ENCODE measurements around the gene MRPS9.

The MRPS9 gene

DNA sequence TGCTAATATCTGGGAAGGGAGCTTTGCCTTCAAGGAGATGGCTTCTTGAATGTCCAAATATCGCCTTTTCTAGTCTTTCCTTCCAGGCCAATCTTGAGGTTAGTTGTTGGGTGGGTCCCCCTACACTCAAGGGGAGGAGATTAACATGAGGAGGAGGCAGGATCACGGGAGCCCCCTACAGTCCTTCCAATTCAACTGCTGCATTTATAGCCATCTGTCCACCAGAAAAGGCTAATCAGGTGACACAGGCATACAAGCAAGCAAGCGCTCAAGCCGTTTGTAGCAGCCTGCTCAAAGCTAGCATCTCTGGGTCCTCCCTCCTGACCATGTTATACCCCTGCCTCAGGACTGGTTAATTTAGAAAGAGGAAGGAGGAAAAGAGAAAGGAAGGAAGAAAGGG, 87.6 kb downstream of the MRPS9 start:
- DNase-seq, result no peak

DNA sequence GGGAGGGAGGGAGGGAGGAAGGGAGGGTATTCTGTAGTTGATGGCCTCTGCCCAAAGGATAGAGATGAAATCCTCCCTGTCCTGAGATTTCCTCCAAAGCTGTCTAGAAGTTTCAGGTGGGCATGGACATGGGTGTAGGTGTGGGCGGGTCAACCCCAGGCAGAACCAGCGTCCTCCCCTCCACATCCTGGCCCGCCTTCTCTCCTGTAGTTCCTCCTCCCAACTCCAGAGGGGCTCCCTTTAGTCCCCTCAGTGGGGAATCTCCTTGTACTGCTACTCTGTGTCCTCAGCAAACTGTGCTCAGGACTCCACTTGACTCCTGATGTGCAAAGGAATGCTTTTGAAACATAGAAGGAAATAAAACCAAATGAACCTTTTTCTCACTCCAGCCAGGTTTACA, 88.1 kb downstream of the MRPS9 start:
- no peak for DNase-seq

DNA sequence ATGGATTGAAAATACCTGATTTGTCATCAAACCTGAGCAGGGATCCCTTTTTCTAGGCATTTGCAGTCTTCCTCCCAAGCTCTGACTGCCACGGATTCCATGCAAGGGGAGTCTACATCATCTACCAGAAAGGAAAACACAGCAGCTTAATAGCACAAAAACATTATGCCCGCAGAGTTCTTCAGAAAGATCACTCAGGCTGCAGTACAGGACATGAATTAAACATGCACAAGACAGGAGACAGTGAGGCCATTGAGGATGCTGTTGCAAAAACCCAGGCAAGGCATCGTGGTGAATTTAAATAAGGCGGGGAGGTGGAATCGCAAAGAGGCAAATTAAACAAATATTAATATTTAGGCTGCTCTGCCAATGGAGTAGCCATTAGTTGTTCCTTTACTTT, 88.5 kb downstream of the MRPS9 start:
- no peak for DNase-seq

DNA sequence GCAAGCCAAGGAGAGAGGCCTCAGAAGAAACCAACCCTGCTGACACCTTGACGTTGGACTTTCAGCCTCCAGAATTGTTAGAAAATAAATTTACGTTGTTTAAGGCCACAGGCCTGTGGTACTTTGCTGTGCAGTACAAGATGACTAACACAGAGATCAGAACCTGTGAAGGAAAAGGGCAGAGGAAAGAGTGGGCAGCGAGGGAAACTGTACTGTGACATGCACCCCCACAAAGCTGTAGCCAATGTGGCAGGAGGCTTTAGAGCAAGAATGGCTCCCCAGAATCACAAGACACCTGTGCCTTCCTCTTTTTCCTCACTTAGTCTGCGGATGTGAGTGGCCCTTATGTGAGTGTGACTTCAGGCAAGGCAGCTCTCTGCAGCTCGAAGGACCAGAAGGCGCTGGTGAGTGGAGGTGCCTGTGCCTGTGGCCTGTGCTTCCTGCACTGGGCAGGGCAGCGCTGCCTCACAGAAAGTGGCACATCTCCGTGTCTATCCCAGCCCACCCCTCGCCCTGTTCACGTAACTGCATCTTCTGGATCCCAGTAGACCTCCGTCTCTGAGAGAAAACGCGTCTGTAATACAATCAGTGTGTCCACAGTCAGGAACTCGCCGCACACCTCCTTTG, 89.5 kb downstream of the MRPS9 start:
- DNase-seq, result peak; percentile 43 to 62

DNA sequence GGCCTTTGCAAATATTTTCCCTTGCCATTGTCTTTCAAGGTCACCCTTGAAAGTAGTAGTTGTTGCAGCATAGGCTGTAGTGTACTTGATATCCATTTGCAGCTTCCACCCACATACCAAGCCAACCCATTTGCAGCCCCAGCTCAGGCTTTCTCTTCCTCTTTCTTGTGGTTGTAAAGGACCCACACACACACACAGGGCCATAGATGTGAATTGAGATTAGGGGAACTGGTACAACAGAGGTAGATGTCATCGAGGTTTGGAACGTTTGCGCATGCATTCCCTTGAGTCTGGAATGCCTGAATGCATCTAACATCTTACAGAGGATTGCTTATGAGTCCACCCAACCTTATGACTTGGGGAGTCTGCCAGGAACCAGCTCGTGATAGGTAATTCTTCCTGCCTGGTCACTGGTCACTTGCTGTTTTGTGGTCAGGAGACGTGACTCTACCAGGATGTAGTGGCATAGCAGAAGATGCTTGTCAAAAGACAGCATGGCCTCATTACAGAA, 91.9 kb downstream of the MRPS9 start:
- DNase-seq, result peak; percentile 88 to 94

DNA sequence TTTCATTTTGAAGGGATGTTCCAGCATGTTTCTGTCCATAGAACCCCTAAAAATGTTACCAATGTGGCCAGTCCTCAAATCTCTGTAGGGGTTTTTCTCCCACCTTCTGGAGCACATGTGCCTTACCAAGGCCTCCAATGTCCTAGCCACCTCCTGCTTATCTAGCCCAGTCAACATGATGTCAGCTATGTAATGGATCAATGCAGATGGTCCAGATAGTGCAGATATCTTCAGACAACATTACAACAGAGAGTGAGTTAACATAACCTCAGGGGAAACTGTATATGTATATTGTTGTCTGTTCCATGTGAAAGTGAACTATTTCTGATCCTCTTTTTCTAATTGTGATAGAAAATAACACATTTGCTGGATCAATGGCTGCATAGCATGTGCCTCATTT, 92.7 kb downstream of the MRPS9 start:
- DNase-seq, result no peak

DNA sequence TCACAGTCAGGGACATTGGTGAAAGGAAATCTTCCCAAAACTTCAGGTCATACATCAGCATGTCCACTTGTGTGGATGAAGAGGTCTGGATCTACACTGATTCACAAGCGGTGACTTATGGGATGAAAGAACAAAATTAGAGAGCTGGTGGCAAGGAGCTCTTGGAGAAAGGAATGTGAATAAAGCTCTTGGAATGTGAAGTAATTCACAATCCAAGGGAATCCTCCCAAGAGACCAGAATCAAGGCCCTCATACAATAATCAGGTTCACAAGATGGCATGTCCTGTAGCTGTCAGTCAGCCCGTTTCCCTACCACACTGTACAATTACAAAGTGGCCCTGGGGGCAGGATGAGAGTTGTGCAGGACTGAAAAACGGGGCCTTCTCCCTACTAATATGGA, 96.2 kb downstream of the MRPS9 start:
- no peak for DNase-seq

DNA sequence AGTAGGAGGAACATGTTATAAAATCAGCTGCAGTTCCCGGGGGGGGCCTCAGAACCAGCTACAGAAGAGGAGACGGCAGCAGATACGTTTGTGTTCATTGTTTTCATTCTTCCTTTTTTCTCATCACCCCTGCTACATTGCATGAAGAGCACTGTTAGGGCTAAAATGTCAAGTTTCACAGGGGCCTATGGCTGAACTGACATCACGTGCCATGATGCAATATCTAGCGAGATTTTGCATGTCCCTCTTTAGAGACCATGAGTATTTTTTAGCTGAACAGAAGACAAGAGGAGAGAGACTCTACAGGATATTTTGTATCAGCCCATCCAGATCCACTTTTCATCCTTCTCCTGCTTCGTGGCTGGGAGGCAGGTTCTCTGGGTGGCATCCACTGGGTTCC, 97.6 kb downstream of the MRPS9 start:
- no peak for DNase-seq

DNA sequence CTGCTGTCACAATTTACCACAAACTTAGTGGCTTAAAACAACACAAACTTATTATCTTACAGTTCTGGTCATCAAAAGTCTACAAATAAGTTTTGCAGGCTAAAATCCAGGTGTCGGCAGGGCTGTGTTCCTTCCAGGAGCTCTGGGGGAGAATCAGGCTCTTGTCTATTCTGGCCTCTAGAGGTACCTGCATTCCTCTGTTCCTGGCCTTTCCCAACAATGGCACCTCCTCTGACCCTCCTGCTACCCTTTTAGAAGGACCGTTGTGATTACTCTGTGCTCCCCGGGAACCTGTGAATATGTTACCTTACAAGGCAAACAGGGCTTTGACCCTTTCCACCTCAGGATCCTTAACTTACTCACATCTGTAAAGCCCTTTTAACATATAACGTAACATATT, 98.5 kb downstream of the MRPS9 start:
- DNase-seq, result no peak

DNA sequence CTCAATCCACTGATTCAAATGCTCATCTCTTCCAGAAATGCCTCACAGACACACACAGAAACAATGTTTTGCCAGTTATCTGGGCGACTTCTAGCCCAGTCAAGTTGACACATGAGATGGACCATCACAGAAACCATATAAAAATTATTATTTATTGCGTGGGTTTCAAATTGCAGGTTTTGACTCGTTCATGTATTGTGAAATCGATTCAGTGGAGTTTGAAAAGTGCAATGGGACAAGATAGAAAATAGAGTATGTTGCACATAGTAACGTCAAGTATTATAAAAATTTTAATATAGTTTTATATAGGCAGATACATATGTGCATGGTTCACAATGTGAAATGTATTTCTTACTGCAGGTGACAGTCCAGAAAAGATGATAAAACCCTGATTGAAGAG, 100.8 kb downstream of the MRPS9 start:
- DNase-seq, result no peak

DNA sequence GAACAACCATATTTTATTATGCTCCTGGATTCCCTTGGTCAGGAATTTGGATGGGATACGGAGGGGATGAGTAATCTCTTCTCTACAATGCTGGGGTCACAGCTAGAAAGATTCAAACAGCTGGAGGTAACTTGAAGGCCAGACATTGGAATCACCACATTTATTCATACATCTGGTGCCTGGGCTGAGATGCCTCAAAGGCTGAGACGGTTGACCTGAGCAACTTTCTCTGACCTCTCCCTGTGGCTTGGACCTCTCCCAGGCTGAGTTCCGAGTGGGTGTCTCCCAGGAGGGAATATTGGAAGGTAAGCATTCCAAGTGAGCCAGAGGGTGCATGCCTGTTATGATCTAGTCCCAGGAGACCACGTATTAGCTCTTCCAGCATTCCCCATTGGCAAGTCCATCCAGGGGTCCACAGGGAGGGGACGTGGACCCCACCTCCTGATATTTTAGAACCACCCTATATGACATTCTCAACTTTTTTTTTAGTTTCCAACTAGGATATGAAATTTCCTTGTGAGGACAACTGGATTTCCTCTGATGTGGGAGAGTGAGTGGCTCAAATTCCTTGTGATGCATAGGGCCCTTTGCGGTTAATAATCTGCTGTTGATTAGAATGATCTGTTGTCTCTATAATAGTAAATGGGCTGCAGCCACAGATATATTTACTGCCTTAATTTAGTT, 101.8 kb downstream of the MRPS9 start:
- no peak for DNase-seq

DNA sequence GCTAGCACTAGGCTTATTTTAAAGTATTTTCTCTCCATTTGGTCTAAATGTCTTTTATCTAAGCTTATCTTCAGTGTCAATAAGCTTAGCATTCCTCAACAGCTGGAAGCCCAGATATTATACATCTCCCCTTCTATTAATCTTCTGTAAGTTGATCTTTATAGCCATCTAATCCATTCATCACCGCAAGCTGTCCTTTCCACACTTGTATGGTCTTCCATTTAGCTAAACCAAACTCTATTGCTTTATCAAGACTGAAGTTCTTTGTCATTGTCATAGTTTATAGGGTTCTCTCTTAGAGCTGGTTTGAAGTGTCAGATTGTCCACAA, 102.3 kb downstream of the MRPS9 start:
- no peak for DNase-seq

DNA sequence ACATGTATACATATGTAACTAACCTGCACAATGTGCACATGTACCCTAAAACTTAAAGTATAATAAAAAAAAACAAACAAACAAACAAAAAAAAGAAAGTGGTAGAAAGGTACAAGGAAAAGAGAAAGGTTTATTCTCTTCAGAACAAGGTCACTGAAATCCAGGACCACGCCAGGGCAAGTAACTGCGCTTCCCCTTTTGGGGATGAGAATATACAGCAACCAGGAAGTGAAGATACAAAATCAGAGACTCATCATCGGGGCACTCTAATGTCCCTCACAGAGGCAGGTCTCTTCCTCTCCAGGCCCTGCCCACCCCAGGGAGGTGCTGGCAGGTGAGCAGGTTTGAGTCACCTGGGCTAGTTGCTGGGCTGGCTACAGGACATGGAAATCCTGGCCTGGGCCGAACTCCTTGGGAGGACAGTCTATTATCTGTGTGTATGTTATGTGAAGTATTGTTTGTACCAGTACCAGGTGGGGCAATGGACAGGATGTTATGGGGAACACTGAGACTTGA, 103.3 kb downstream of the MRPS9 start:
- peak in 1 of 2 donors; percentile 34 for DNase-seq

DNA sequence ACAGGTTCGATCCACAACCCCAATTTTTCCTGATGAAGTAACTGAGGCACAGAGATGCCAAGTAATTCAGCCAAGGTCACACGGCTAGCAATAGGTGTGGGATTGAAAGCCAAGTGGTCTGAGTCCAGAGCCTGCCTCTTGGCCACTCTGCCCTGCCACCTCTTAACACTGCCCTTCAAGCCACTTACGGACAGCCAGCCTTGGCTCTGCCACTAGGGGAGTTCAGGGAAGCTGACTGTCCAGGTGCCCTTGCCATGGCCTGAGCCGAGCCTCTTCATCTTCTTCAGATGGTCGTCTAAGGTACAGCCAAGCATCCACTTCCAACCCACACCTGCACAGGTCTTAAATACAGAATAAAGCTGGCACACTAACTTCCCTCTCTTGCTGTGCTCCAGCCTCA, 104.4 kb downstream of the MRPS9 start:
- DNase-seq, result no peak

DNA sequence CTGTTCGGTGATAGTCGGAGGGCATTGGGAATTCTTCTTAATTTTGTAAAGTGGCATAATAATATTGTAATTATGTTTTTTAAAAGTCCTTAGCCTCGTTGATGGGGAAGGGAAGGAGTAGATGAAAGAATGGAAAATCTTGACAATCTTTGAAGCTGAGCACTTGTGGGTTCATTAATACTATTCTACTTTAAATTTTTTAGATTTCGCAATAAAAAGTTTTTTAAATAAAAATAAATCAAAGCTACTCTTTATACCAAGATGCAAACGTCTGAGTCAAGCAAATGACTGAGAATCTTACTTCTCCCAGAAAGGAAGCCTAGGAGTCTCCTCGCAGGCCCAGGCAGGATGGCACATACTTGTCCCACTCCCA, 105.2 kb downstream of the MRPS9 start:
- no peak for DNase-seq

DNA sequence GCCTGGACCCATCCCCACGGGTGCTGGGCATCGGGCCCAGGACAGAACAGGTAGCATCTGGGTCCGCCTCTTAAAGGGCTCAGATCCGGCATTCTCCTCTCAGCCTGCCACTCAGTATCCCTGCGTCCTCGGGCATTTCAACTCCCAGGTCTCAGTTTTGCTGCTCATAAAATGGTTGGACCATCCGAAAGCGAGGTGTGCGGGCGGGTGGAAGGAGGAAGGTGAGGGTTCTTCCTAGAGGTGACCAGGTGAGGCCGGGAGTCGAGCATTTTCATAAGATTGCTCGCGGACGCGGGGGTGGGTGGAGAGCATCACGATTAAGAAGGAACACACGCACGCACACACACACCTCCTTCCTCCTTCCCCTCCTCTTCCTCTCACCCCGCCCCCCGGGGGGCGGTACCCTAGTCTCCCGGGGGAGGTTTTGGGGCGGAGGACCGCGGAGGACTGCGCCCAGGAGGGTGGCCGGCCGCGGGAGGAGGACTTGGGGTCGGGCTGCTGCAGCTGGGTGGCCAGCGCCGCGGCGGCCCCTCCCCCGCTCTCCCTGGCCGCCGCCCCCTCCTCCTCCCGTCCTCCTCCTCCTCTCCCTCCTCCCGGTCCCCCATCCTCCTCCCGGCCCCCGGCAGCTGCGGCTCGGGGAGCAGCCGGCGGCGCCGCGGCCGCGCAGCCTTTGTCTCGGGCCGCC, 105.7 kb downstream of the MRPS9 start:
- no peak for DNase-seq

DNA sequence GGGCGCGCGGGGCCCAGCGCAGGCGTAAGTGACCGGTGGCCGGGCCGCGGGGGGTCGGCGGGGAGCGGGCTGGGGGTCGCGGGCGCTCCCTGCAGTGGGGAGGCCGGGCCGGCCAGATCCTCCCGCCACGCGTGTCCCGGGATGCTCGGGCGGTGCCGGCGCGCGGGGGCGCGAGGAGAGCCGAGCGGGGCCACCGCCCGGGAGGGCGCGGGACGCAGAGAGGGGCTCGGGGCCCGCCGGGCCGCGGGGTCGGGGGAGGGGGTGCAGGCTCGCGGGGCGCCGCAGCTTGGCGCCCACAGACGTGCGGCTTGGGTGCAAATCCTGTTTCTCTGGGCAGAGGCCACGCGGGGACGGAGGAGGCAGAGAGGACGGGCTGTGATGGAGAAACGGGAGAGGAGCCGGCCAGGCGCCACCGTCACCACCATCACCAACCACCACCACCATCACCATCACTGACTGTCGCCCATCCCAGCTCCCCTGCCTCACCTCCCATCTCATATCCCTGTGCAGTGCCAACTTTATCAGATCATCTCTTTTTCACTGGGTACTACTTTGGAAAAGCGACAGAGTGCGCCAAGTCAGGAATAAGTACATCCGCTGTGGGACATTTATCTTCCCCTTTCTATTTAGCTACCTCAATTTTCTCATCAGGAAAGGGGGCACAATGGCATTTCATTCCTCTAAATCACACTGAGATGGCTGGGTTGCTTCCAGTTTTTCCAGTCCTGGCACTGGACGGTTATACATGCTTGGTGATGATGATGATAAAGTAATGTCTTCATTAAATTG, 106.5 kb downstream of the MRPS9 start:
- no peak for DNase-seq

DNA sequence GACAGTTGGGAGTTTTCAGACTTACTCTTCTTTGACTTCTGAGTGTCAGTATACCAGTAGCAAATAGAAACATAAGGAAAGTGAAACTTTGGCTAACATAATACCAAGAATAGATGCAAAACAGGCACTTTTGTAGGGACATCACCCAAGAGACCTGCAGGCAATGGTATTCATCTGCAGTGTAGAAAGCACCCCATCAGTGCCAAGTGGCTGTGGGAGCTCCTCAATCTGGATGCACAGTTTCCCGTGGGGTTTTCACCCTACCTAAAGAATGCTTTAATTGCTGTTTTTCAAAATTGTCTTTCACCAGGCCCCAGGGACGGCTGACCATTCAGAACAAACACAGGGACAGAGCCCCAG, 107.1 kb downstream of the MRPS9 start:
- no peak for DNase-seq

DNA sequence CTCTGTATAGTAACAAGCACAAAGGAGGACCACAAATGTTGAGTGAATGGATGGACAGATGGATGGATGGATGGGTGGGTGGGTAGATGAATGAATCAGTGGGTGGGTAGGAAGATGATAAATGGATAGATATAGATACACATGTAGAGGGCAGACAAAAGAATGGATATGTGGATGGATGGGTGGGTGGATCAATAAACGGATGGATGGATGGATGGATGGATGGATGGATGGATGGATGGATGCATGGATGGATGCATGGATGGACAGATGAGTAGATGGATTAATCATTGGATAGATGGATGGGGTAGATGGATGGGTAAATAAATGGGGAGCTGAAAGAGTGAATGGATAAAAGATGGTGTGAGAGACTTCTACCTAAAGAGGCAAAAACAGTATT, 111.4 kb downstream of the MRPS9 start:
- no peak for DNase-seq
